HCT116 (cell line): ENCODE measurements around the gene TTYH3. TPM values are rescaled to one million over a fixed set of nuclear protein-coding genes. Genes with fewer than 3 reads are reported as not detected.

Experiments
- ATAC-seq: fragments of 200-7000 bp; cut with Tn5 transposase; 2 replicates; pipeline ENCODE4 v1.9.1; 2020; ENCODE audit warnings: mild to moderate bottlenecking, moderate library complexity
- BruUV-seq: library from RNA; stranded (reverse); fragments of 400-500 nt; replicated peaks from 2 replicates; lab custom pipeline; 2021; lab: Mats Ljungman, UMichigan
- CTCF ChIA-PET: fragments of 300-600 bp; sonication (Branson Sonifier 250); formaldehyde crosslinking; loops from one replicate; lab custom pipeline; 2021; ENCODE audit warnings: antibody characterized with exemption; lab: Charles Lee
- POLR2A ChIA-PET: fragments of 300-600, 350-600 bp; sonication (Branson Sonifier 250); formaldehyde crosslinking; loops from one replicate; lab custom pipeline; 2021; ENCODE audit warnings: antibody characterized with exemption; lab: Charles Lee
- RAD21 ChIA-PET, 2 experiments: fragments of 300-600 bp; sonication (Branson Sonifier 250); formaldehyde crosslinking; loops; one replicate each; lab custom pipeline; 2023; ENCODE audit warnings: low total read pairs in 2 of 2; ENCODE audit not compliant: uncharacterized antibody in 2 of 2, unreplicated experiment in 2 of 2, low non-redundant PET in 1 of 2; lab: Charles Lee
- DNase-seq: peaks from one replicate; pipeline ENCODE4 v3.0.0-alpha.2; 2010; ENCODE audit warnings: low read depth, low spot score
- H2AFZ ChIP-seq: fragments of 200-600 bp; shearing (Covaris generic), sonication (generic); 2 replicates; pipeline ENCODE4 v1.6.1; 2017; ENCODE audit warnings: low read depth, mixed run types, mixed read lengths, antibody characterized with exemption, low read length; ENCODE audit not compliant: poor library complexity, severe bottlenecking
- H3K27ac ChIP-seq: 2 replicates; pipeline ENCODE4 v1.5.1; 2012; ENCODE audit warnings: low read depth, low read length
- H3K27me3 ChIP-seq: fragments of 200-600 bp; sonication (generic); 2 replicates; pipeline ENCODE4 v1.6.1; 2016; ENCODE audit warnings: mixed run types, low read length, mixed read lengths; ENCODE audit not compliant: insufficient read depth
- H3K36me3 ChIP-seq, 2 experiments: fragments of 200-500 bp in 1 of 2; fragments of 200-600 bp in 1 of 2; sonication (Bioruptor generic) in 1 of 2; sonication (generic) in 1 of 2; 2 replicates each; pipeline versions ENCODE4 v1.5.1 to v1.6.1; 2014 to 2016; ENCODE audit warnings: low read length in 2 of 2, inconsistent platforms in 1 of 2, mixed read lengths in 1 of 2, mixed run types in 1 of 2; ENCODE audit not compliant: insufficient read depth in 2 of 2, control insufficient read depth in 1 of 2
- H3K4me1 ChIP-seq, 2 experiments: fragments of 200-600 bp in 1 of 2; sonication (generic) in 1 of 2; 2 replicates each; pipeline versions ENCODE4 v1.5.1 to v1.6.1; 2012 to 2017; ENCODE audit warnings: low read length in 2 of 2, inconsistent platforms in 1 of 2, mild to moderate bottlenecking in 1 of 2, mixed read lengths in 1 of 2, mixed run types in 1 of 2, moderate library complexity in 1 of 2; ENCODE audit not compliant: insufficient read depth in 2 of 2, control insufficient read depth in 1 of 2
- H3K4me2 ChIP-seq: fragments of 200-600 bp; sonication (generic); 2 replicates; pipeline ENCODE4 v1.6.1; 2017; ENCODE audit warnings: mixed run types, low read length, mixed read lengths
- H3K4me3 ChIP-seq, 2 experiments: fragments of 200-600 bp in 1 of 2; sonication (generic) in 1 of 2; replicated peaks in 1 of 2; 2 replicates each; pipeline ENCODE4 v1.5.1; 2011 to 2016; ENCODE audit warnings: low read length in 2 of 2, control low read depth in 1 of 2, low read depth in 1 of 2, mild to moderate bottlenecking in 1 of 2, mixed read lengths in 1 of 2, mixed run types in 1 of 2
- H3K79me2 ChIP-seq: fragments of 200-600 bp; sonication (generic); 2 replicates; pipeline ENCODE4 v1.6.1; 2017; ENCODE audit warnings: mild to moderate bottlenecking, mixed run types, low read length, moderate library complexity, mixed read lengths; ENCODE audit not compliant: insufficient read depth
- H3K9ac ChIP-seq: fragments of 200-600 bp; sonication (generic); 2 replicates; pipeline ENCODE4 v1.6.1; 2016; ENCODE audit warnings: low read length, mixed read lengths
- H3K9me2 ChIP-seq: fragments of 200-600 bp; sonication (generic), shearing (Covaris generic); 2 replicates; pipeline ENCODE4 v1.6.1; 2017; ENCODE audit warnings: mixed run types, mild to moderate bottlenecking, moderate library complexity; ENCODE audit not compliant: insufficient read depth
- H3K9me3 ChIP-seq, 2 experiments: fragments of 200-500 bp in 1 of 2; fragments of 200-600 bp in 1 of 2; sonication (Bioruptor generic) in 1 of 2; sonication (generic) in 1 of 2; 2 replicates each; pipeline ENCODE4 v1.6.1; 2014 to 2017; ENCODE audit warnings: low read length in 2 of 2, mixed read lengths in 2 of 2, inconsistent platforms in 1 of 2, low read depth in 1 of 2, mild to moderate bottlenecking in 1 of 2, mixed run types in 1 of 2, moderate library complexity in 1 of 2; ENCODE audit not compliant: control insufficient read depth in 1 of 2, insufficient read depth in 1 of 2
- H4K20me1 ChIP-seq: fragments of 200-600 bp; sonication (generic), shearing (Covaris generic); 2 replicates; pipeline ENCODE4 v1.6.1; 2017; ENCODE audit warnings: mixed run types, mild to moderate bottlenecking, moderate library complexity; ENCODE audit not compliant: insufficient read depth
- CBX3 ChIP-seq: IDR thresholded peaks from 2 replicates; pipeline ENCODE4 v1.6.1; 2012; ENCODE audit warnings: low read depth
- EGR1 ChIP-seq: IDR thresholded peaks from 2 replicates; pipeline ENCODE4 v1.6.1; 2012; ENCODE audit warnings: low read depth
- ELF1 ChIP-seq: IDR thresholded peaks from 2 replicates; pipeline ENCODE4 v1.6.1; 2012; ENCODE audit warnings: low read depth, borderline replicate concordance
- EZH2phosphoT487 ChIP-seq: fragments of 200-600 bp; IDR thresholded peaks from 2 replicates; pipeline ENCODE4 v1.6.1; 2018; ENCODE audit warnings: antibody characterized with exemption, borderline replicate concordance
- POLR2A ChIP-seq: IDR thresholded peaks from 2 replicates; pipeline ENCODE4 v1.7.0; 2011; ENCODE audit warnings: borderline replicate concordance; ENCODE audit not compliant: insufficient read depth, insufficient read length; ENCODE audit errors: extremely low read depth
- POLR2AphosphoS5 ChIP-seq: IDR thresholded peaks from 2 replicates; pipeline ENCODE4 v1.6.1; 2011; ENCODE audit warnings: mild to moderate bottlenecking, low read depth, low read length, moderate library complexity
- SIN3A ChIP-seq: IDR thresholded peaks from 2 replicates; pipeline ENCODE4 v1.6.1; 2012; ENCODE audit warnings: low read depth
- TCF7L2 ChIP-seq: IDR thresholded peaks from 2 replicates; pipeline ENCODE4 v1.7.0; 2011; ENCODE audit warnings: borderline replicate concordance, inconsistent platforms; ENCODE audit not compliant: insufficient read depth, insufficient read length; ENCODE audit errors: extremely low read depth
- ZFX ChIP-seq: fragments of 450-650 bp; IDR thresholded peaks from 2 replicates; pipeline ENCODE4 v1.6.1; 2017
- ZNF274 ChIP-seq: fragments of 200-500 bp; sonication (Bioruptor generic); IDR thresholded peaks from 2 replicates; pipeline ENCODE4 v1.6.1; 2014; ENCODE audit warnings: mild to moderate bottlenecking, low read depth, low read length, inconsistent platforms
- intact Hi-C: fragments of 100-400 bp; cut with micrococcal nuclease; formaldehyde crosslinking; loops from 2 replicates; pipeline ENCODE4 v1.10.0; 2022
- total RNA-seq: library from RNA; stranded (reverse); gene quantifications from one replicate; pipeline ENCODE4 v1.2.1, GENCODE V29; 2021; ENCODE audit not compliant: unreplicated experiment
- TF ChIP-seq, protein P1 (sequence below): IDR thresholded peaks from 2 replicates; pipeline ENCODE4 v1.6.1; 2012; ENCODE audit warnings: low read depth
- TF ChIP-seq, protein P2 (sequence below): IDR thresholded peaks from 2 replicates; pipeline ENCODE4 v1.6.1; 2012

Gene TTYH3
- total RNA-seq, 1 experiment from 2014 or later: 40.3 TPM

DNA sequence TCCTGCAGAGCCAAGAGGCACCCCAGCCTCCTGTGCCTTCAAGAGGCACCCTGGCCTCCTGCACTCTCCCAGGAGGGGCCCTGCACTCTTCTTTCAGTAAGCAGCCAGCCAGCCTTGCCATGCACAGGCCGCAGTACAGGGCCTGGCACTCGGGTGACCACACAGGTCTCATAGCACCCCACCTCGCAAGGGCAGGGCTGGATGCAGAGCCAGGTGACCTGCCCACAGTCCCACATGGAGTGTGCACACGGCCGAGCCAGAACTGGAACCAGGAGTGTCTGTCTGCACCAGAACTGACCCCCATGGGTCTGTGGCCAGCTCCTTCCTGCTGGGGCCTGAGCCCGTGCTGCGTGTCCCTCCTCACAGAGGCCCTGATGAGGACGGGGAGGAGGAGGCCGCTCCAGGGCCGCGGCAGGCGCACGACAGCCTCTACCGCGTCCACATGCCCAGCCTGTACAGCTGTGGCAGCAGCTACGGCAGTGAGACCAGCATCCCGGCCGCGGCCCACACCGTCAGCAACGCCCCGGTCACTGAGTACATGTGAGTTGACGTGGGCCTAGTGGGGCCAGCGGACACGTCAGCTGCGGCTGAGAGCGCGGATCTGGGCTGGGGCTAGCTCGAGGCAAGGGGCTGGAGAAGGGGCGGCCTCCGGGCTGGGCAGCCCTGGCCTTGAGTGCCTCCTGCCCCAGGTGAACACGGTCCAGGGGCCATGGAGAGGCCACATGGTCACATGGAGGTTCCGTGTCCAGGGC, 26.3 kb downstream of the TTYH3 start:
- Histone ChIP-seq H3K4me3 (no peak overlapping the region), H3K9ac (no peak overlapping the region)
- BruUV-seq: no TSS peak
- ATAC-seq (no peak), DNase-seq (no peak)
- POLR2A ChIA-PET: no interaction called here
- RAD21 ChIA-PET: no interaction called here
- intact Hi-C loops: no loop called here
- TF ChIP-seq ZFX (no peak), EZH2phosphoT487 (no peak), ELF1 (no peak), CBX3 (no peak), EGR1 (no peak), TCF7L2 (no peak), SIN3A (no peak), ZNF274 (no peak), POLR2AphosphoS5 (no peak), POLR2A (no peak)
- TF ChIP-seq, protein P1, sequence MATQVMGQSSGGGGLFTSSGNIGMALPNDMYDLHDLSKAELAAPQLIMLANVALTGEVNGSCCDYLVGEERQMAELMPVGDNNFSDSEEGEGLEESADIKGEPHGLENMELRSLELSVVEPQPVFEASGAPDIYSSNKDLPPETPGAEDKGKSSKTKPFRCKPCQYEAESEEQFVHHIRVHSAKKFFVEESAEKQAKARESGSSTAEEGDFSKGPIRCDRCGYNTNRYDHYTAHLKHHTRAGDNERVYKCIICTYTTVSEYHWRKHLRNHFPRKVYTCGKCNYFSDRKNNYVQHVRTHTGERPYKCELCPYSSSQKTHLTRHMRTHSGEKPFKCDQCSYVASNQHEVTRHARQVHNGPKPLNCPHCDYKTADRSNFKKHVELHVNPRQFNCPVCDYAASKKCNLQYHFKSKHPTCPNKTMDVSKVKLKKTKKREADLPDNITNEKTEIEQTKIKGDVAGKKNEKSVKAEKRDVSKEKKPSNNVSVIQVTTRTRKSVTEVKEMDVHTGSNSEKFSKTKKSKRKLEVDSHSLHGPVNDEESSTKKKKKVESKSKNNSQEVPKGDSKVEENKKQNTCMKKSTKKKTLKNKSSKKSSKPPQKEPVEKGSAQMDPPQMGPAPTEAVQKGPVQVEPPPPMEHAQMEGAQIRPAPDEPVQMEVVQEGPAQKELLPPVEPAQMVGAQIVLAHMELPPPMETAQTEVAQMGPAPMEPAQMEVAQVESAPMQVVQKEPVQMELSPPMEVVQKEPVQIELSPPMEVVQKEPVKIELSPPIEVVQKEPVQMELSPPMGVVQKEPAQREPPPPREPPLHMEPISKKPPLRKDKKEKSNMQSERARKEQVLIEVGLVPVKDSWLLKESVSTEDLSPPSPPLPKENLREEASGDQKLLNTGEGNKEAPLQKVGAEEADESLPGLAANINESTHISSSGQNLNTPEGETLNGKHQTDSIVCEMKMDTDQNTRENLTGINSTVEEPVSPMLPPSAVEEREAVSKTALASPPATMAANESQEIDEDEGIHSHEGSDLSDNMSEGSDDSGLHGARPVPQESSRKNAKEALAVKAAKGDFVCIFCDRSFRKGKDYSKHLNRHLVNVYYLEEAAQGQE: no peak
- TF ChIP-seq, protein P2, sequence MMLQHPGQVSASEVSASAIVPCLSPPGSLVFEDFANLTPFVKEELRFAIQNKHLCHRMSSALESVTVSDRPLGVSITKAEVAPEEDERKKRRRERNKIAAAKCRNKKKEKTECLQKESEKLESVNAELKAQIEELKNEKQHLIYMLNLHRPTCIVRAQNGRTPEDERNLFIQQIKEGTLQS: no peak
- TF ChIP-seq, all 23 proteins: peak for 0
- no peaks in the 10 kb centered on the region for H3K9me3 ChIP-seq
- no peak overlapping the region for H2AFZ ChIP-seq
- no peak overlapping the region for H3K27ac ChIP-seq
- H3K36me3 ChIP-seq: no peaks in the 10 kb centered on the region; a peak in 1 of 4 replicates
- no peak overlapping the region for H3K4me2 ChIP-seq
- no peaks in the 10 kb centered on the region for H3K79me2 ChIP-seq
- no peaks in the 10 kb centered on the region for H3K27me3 ChIP-seq
- H3K4me1 ChIP-seq: no peaks in the 10 kb centered on the region
- H3K9me2 ChIP-seq: no peaks in the 10 kb centered on the region
- CTCF ChIA-PET: no interaction called here
- no peaks in the 10 kb centered on the region for H4K20me1 ChIP-seq
